Trophoblast cell (in vitro differentiated cells and primary cell): ENCODE results near the gene PRDX3.

ENCODE experiments used
- DNase-seq, 2 donors: peaks; one replicate each; pipeline ENCODE4 v3.0.0-alpha.2; 2016
- H2AFZ ChIP-seq: 2 replicates; pipeline ENCODE4 v1.6.1; 2013; ENCODE audit warnings: low read length, moderate library complexity, mild to moderate bottlenecking; ENCODE audit not compliant: insufficient read depth, poor library complexity
- H2AK5ac ChIP-seq: 2 replicates; pipeline ENCODE4 v1.6.1; 2013; ENCODE audit warnings: mild to moderate bottlenecking, low read length
- H2BK120ac ChIP-seq: 2 replicates; pipeline ENCODE4 v1.6.1; 2013; ENCODE audit warnings: low read length, mild to moderate bottlenecking, moderate library complexity; ENCODE audit not compliant: insufficient read depth, poor library complexity
- H2BK12ac ChIP-seq: 2 replicates; pipeline ENCODE4 v1.6.1; 2013; ENCODE audit warnings: mild to moderate bottlenecking, low read length, moderate library complexity
- H2BK5ac ChIP-seq: 2 replicates; pipeline ENCODE4 v1.6.1; 2013; ENCODE audit warnings: low read length, low read depth, moderate library complexity, mild to moderate bottlenecking; ENCODE audit not compliant: poor library complexity
- H3K14ac ChIP-seq: 2 replicates; pipeline ENCODE4 v1.6.1; 2013; ENCODE audit warnings: mild to moderate bottlenecking, low read length
- H3K18ac ChIP-seq: 2 replicates; pipeline ENCODE4 v1.6.1; 2013; ENCODE audit warnings: mild to moderate bottlenecking, low read length
- H3K23ac ChIP-seq: 2 replicates; pipeline ENCODE4 v1.6.1; 2013; ENCODE audit warnings: low read length
- H3K27ac ChIP-seq: 2 replicates; pipeline ENCODE4 v1.5.1; 2013; ENCODE audit warnings: low read depth, mild to moderate bottlenecking, inconsistent platforms, low read length, moderate library complexity
- H3K27me3 ChIP-seq: 2 replicates; pipeline ENCODE4 v1.6.1; 2013; ENCODE audit warnings: inconsistent platforms, mild to moderate bottlenecking, low read length, moderate library complexity; ENCODE audit not compliant: insufficient read depth
- H3K36me3 ChIP-seq, 2 experiments: 1 replicate in 1 of 2; 2 replicates in 1 of 2; pipeline ENCODE4 v1.6.1; 2013; ENCODE audit warnings: low read length in 2 of 2, mild to moderate bottlenecking in 2 of 2, moderate library complexity in 1 of 2; ENCODE audit not compliant: insufficient read depth in 2 of 2, control insufficient read depth in 1 of 2
- H3K4ac ChIP-seq: 2 replicates; pipeline ENCODE4 v1.6.1; 2013; ENCODE audit warnings: low read depth, mild to moderate bottlenecking, low read length, moderate library complexity
- H3K4me1 ChIP-seq, 2 experiments: 1 replicate in 1 of 2; 2 replicates in 1 of 2; pipeline ENCODE4 v1.6.1; 2013; ENCODE audit warnings: low read length in 2 of 2, mild to moderate bottlenecking in 2 of 2, moderate library complexity in 1 of 2; ENCODE audit not compliant: insufficient read depth in 2 of 2, control insufficient read depth in 1 of 2
- H3K4me2 ChIP-seq: 2 replicates; pipeline ENCODE4 v1.6.1; 2013; ENCODE audit warnings: inconsistent platforms, mild to moderate bottlenecking, low read length, moderate library complexity
- H3K4me3 ChIP-seq: 2 replicates; pipeline ENCODE4 v1.5.1; 2013; ENCODE audit warnings: mild to moderate bottlenecking, low read depth, low read length, inconsistent platforms
- H3K79me1 ChIP-seq: one replicate; pipeline ENCODE4 v1.6.1; 2013; ENCODE audit warnings: low read length
- H3K79me2 ChIP-seq: 2 replicates; pipeline ENCODE4 v1.6.1; 2013; ENCODE audit warnings: low read length, mild to moderate bottlenecking; ENCODE audit not compliant: control insufficient read depth, insufficient read depth, poor library complexity
- H3K9ac ChIP-seq: 2 replicates; pipeline ENCODE4 v1.6.1; 2013; ENCODE audit warnings: mild to moderate bottlenecking, low read length
- H3K9me3 ChIP-seq: 2 replicates; pipeline ENCODE4 v1.6.1; 2013; ENCODE audit warnings: low read depth, mild to moderate bottlenecking, control low read depth, inconsistent platforms, low read length; ENCODE audit not compliant: insufficient read depth
- H4K12ac ChIP-seq: 2 replicates; pipeline ENCODE4 v1.6.1; 2013; ENCODE audit warnings: low read depth, mild to moderate bottlenecking, low read length, moderate library complexity
- H4K8ac ChIP-seq: 2 replicates; pipeline ENCODE4 v1.6.1; 2013; ENCODE audit warnings: low read depth, mild to moderate bottlenecking, low read length, moderate library complexity
- H4K91ac ChIP-seq: one replicate; pipeline ENCODE4 v1.6.1; 2013; ENCODE audit warnings: low read depth, mild to moderate bottlenecking, low read length, moderate library complexity
- WGBS: extraction: QIAGEN DNeasy Blood & Tissue Kit; methylation state at CpG from one replicate; pipeline ENCODE4 v1.1.7; 2013; ENCODE audit warnings: missing lambda C conversion rate; ENCODE audit not compliant: insufficient read length, insufficient coverage; ENCODE audit errors: extremely low coverage; 5-methylcytosine and 5-hydroxymethylcytosine counted together

Gene PRDX3

DNA sequence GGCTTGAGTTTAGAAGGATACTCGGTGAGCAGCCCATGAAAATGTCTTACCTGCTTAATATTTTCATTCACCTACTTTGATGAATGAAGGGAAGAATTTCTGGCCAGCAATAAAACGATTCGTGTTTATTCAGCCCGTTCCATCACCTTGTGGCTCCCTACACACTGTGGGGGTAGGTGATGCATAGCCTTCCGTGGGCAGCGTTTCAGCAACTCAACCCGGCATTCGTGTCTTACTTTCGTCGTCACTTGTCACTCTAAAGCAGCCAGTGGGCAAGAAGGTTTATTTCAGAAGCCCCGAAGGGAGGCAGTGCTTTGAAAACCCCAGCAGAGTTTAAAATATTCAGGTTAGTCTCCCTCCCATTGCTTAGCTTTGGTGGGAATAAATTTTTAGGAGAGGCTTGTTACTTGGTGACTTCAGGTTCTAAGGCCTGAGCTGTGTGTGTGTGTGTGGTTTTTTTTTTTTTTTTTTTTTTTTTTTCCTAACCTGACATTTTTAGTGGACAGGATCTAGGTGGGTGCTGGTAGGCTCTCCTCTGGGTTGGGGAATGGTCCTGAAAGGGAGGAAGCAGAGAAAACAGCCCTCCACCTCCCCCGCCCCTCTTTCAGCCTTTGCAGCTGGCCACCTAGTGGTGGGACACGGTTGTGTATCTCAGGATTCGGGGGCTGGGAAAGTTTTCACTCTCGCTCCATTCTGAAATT is 30.6 kb upstream of the PRDX3 start:
- WGBS = no CpG with 5 or more reads among the region's 15 CpGs
- no peak overlapping the region for H3K23ac ChIP-seq
- H2AFZ ChIP-seq = no peak overlapping the region

DNA sequence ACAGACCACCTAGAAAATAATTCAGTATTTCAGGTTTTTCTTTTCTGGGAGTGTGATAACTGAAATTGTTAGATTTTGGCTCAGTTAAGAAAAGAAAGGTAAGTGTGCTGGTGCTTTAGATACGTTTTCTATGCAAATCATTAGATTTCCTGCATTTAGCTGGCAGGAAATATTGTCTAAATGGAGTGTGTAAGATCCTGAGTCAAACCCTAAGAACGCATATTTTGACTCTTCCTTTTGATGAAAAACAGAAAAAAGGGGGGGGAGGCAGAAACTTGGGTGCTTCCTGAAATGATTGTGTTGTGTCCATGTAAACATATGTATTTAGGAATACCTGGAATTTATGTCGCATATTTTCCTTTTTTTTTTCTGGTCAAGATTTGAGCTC is 29.9 kb upstream of the PRDX3 start:
- Histone ChIP-seq H2AK5ac (no peak overlapping the region), H3K4ac (no peak overlapping the region), H3K4me1 (peaks cover 8 to 11% of the 10 kb centered on the region in 2 experiments), H3K9me3 (no peaks in the 10 kb centered on the region), H2BK5ac (no peak overlapping the region), H3K27me3 (no peaks in the 10 kb centered on the region), H4K8ac (no peak overlapping the region), H2BK120ac (no peak overlapping the region), H3K79me1 (peaks cover 5% of the 10 kb centered on the region), H3K18ac (no peak overlapping the region), H3K14ac (no peak overlapping the region), H4K12ac (no peak overlapping the region), H2BK12ac (no peak overlapping the region), H3K36me3 (no peaks in the 10 kb centered on the region), H3K9ac (no peak overlapping the region), H3K27ac (no peak overlapping the region), H3K79me2 (peaks cover 3% of the 10 kb centered on the region), H3K4me2 (no peak overlapping the region), H3K4me3 (no peak overlapping the region), H3K23ac (no peak overlapping the region), H4K91ac (no peak overlapping the region), H2AFZ (no peak overlapping the region)
- no CpG with 5 or more reads among the region's 3 CpGs for WGBS
- peak in 1 of 2 donors; percentile 9 for DNase-seq

More for the DNA sequence above, 30.6 kb upstream of the PRDX3 start:
- H3K4me1 ChIP-seq = peaks cover 8 to 11% of the 10 kb centered on the region in 2 experiments
- no peak overlapping the region for H3K14ac ChIP-seq
- H3K9me3 ChIP-seq = no peaks in the 10 kb centered on the region
- H3K27ac ChIP-seq = no peak overlapping the region
- H2BK120ac ChIP-seq = no peak overlapping the region
- H4K12ac ChIP-seq = no peak overlapping the region
- no peak overlapping the region for H3K9ac ChIP-seq
- no peak overlapping the region for H3K18ac ChIP-seq
- no peak overlapping the region for H2BK12ac ChIP-seq
- H3K79me2 ChIP-seq = peaks cover 3% of the 10 kb centered on the region
- peak overlapping the region; percentile 18 for H3K4me2 ChIP-seq
- no peak overlapping the region for H3K4me3 ChIP-seq
- peak; percentile 47 to 81 for DNase-seq
- H3K27me3 ChIP-seq = no peaks in the 10 kb centered on the region
- H4K8ac ChIP-seq = no peak overlapping the region
- no peak overlapping the region for H3K4ac ChIP-seq
- H2AK5ac ChIP-seq = no peak overlapping the region
- no peak overlapping the region for H2BK5ac ChIP-seq
- H4K91ac ChIP-seq = no peak overlapping the region
- no peaks in the 10 kb centered on the region for H3K36me3 ChIP-seq
- H3K79me1 ChIP-seq = peaks cover 5% of the 10 kb centered on the region

DNA sequence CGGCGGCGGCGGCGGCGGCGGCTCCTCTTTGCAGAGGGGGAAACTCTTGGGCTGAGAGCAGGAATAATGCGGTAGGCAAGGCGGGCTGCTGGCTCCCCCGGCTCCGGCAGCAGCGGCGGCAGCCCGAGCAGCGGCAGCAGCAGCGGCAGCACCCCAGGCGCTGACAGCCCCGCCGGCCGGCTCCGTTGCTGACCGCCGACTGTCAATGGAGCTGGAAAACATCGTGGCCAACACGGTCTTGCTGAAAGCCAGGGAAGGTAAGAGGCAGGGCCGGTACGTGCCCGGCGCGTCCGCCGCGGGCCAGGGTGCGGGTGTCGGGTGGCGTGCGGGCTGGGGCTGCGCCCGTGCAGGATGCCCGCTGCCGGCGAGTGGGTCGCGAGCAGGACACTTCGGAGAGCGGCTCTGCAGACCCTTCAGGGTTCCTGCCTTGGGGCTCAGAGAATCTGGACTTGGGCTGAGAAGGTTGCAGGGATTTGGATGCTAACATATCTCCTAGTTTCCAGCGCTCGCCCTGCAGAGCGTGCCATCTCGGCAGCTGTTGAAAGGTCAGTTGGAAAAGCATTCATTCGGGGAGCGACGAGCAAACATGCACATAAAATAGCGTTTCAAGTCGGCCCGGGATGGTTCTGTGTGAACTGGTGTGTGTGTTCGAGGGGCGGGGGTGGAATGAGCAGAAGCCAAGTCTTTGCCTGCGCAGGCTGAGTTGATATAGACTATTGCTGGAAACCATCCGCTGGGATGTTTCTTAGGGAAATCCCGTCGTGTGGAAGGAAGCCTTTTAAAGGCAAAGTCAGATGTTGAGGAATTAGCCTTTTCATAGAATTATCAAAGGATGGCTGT is 29.3 kb upstream of the PRDX3 start:
- peak overlapping the region; percentile 77 for H3K4me3 ChIP-seq
- no peak overlapping the region for H2BK120ac ChIP-seq
- no peaks in the 10 kb centered on the region for H3K27me3 ChIP-seq
- no peak overlapping the region for H3K18ac ChIP-seq
- H3K9me3 ChIP-seq = no peaks in the 10 kb centered on the region
- no peak overlapping the region for H3K27ac ChIP-seq
- no peak overlapping the region for H4K8ac ChIP-seq
- peaks cover 3% of the 10 kb centered on the region for H3K79me2 ChIP-seq
- H2BK5ac ChIP-seq = no peak overlapping the region
- H3K4ac ChIP-seq = no peak overlapping the region
- peak; percentile 57 to 70 for DNase-seq
- H3K23ac ChIP-seq = no peak overlapping the region
- peaks cover 5% of the 10 kb centered on the region for H3K79me1 ChIP-seq
- no peaks in the 10 kb centered on the region for H3K36me3 ChIP-seq
- H3K9ac ChIP-seq = peak overlapping the region; percentile 44
- H3K4me1 ChIP-seq = peaks cover 8 to 11% of the 10 kb centered on the region in 2 experiments
- H2AFZ ChIP-seq = peak overlapping the region; percentile 75
- WGBS = no CpG with 5 or more reads among the region's 62 CpGs
- no peak overlapping the region for H4K91ac ChIP-seq
- no peak overlapping the region for H2AK5ac ChIP-seq
- H4K12ac ChIP-seq = no peak overlapping the region
- no peak overlapping the region for H3K14ac ChIP-seq
- peak overlapping the region; percentile 87 for H3K4me2 ChIP-seq
- no peak overlapping the region for H2BK12ac ChIP-seq

DNA sequence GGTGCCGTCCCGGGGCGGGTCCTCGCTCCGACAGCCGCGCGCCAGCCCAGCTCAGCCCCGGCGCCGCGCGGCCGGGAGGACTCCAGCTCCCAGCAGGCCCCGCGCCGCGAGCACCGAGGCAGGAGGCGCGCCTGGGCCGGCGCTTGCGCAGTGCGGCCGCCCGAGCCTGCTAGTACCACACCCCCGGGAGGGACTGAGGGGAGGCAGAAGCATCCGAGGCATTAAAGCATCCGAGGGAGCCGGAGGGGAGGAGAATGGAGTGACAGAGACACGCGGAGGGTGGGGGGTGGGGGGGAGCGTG is 28.7 kb upstream of the PRDX3 start, which contains the start of gene GRK5:
TSS of gene GRK5 (plus strand) at position 206 of the 301 bp plus-strand sequence. CDS start 347 bp downstream, outside the sequence.
- Histone ChIP-seq H4K91ac (peak within 1 kb of the TSS; percentile 96), H3K9ac (peak within 1 kb of the TSS; percentile 54)
- no CpG with 5 or more reads among the region's 34 CpGs for WGBS

More for the DNA sequence above, 28.7 kb upstream of the PRDX3 start, which contains the start of gene GRK5:
- Histone ChIP-seq H3K9me3 (no peaks in the 10 kb centered on the region), H3K23ac (no peak within 1 kb of the TSS), H3K27me3 (no peaks in the 10 kb centered on the region), H3K14ac (peak within 1 kb of the TSS; percentile 89), H4K8ac (peak within 1 kb of the TSS; percentile 92), H2AFZ (peak within 1 kb of the TSS; percentile 98), H2BK12ac (peak within 1 kb of the TSS; percentile 17), H3K4ac (no peak within 1 kb of the TSS), H3K36me3 (no peaks in the 10 kb centered on the region), H3K4me1 (peaks cover 8 to 11% of the 10 kb centered on the region in 2 experiments), H3K27ac (peak within 1 kb of the TSS; percentile 71), H3K4me3 (peak within 1 kb of the TSS; percentile 77), H2BK5ac (peak within 1 kb of the TSS; percentile 89), H3K18ac (peak within 1 kb of the TSS; percentile 85), H3K79me1 (peaks cover 5% of the 10 kb centered on the region), H2BK120ac (peak within 1 kb of the TSS; percentile 87), H3K4me2 (peak within 1 kb of the TSS; percentile 87), H2AK5ac (no peak within 1 kb of the TSS), H3K79me2 (peaks cover 3% of the 10 kb centered on the region), H4K12ac (peak within 1 kb of the TSS; percentile 82)
- DNase-seq = peak; percentile 97
